Sciatic nerve (tissue), 2 donors: ENCODE results near the gene NRXN2. TPM values are rescaled to one million over a fixed set of nuclear protein-coding genes. Genes with fewer than 3 reads are reported as not detected.

ENCODE experiments used
- ATAC-seq: fragments of 200-7000 bp; cut with Tn5 transposase; one replicate; pipeline ENCODE4 v1.9.1; 2020; ENCODE audit warnings: mild to moderate bottlenecking, moderate library complexity
- DNase-seq: peaks from one replicate; pipeline ENCODE4 v3.0.0-alpha.2; 2020; ENCODE audit warnings: low spot score
- intact Hi-C: fragments of 100-400 bp; cut with DNase I; formaldehyde crosslinking; loops from one replicate; pipeline ENCODE4 v1.14.2; 2022
- total RNA-seq: library from RNA; stranded (reverse); fragmentation: NEBNext Ultra II Directional; extraction: Animal tissue kit (Norgen Biotek cat#: 25700); gene quantifications from one replicate; pipeline ENCODE4 v1.2.1, GENCODE V29; 2021
- donor health status: DM: no; HTN: no; CAD: no.
- donor health status: DM: no; HTN: no; CAD: no.

Gene NRXN2
- total RNA-seq, 1 donor from 2014 or later = 13.7 TPM

- no peak for ATAC-seq
- no peak for DNase-seq
- intact Hi-C loops = no loop called here
Observed at GRCh38 chr11:64624883-64625481, 98.0 kb downstream of the NRXN2 start.

DNA sequence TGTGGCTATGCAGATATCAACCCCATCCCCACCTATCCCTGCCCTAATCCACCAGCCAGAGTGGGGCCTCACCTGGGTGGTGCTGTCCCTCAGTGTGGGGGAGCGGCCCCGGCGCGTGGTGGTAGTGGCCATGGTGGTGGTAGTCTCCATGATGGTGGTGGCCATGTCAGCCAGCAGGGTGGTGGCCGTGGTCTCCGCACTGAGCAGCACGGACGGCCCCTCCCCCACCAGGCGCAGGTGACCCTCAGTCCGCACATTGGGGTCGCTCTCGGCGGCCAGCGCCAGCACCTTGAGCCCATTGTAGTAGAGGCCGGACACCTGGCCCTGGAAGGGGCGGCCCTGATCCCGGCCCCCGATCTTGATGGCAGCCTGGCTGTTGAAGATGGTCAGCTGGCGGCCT lies 100.3 kb downstream of the NRXN2 start:
- intact Hi-C loops = no loop called here
- no peak for ATAC-seq
- DNase-seq = no peak

DNA sequence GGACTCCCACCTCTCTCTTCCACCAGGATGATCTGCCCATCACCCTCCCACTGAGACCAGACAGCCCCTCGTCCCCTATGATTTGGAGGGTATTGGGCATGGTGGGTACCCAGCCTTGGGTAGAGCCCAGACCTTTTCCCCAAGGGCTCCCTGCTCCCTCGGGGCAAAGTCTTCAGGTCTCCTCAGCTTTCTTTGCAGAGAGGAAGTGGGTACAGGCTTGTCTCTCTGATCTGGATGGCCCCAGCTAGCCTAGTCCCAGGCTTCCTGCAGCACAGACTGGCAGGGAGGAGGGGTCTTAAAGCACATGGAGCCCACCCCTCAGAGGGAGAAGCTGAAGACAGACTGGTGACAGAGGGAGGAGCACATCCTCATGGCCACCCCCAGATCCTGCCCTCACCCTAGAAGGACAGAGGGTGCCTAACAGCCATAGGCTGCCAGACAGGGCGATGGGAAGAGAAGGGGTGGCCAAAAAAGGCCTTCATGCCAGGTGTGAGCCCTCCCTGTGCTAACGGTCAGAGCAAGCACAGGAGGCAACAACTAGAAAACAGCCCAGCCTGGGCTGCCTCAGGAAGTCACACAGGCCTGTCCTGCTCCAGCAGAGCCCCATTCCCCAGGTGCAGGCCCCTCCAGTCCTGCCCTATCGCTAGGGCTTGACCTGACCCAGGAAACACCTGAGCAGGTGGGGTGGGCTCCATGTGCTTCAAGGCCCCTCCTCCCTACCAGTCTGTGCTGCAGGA lies 101.5 kb downstream of the NRXN2 start:
- DNase-seq (no peak), ATAC-seq (no peak)
- intact Hi-C loops = no loop called here

GRCh38 chr11:64620381-64620971 lies 102.5 kb downstream of the NRXN2 start:
- ATAC-seq (peak; percentile 68), DNase-seq (no peak)
- intact Hi-C loops = no loop called here

- intact Hi-C loops = no loop called here
- ATAC-seq = peak; percentile 81
- peak; percentile 74 for DNase-seq
Observed at GRCh38 chr11:64619811-64620380, 103.1 kb downstream of the NRXN2 start.

DNA sequence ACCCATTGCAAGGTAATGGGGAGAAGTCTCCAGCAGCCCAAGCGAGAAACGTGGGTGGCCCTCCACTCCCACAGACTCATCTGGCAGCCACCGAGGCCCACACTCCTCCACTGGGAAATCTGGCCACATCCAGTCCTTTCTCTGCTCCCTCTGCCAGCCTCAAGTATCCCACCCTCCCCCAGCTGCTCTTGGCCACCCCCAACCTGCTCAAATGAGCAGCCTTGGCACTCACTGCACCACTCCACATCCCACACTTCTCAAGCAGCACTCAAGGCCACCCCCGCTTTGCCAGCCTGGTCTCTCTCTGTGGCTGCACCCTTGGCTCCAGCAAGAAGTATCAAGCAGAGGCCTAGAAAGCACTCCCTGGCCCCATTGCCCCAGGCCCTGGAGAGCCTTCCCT lies 103.8 kb downstream of the NRXN2 start:
- DNase-seq (no peak), ATAC-seq (no peak)
- intact Hi-C loops = no loop called here

DNA sequence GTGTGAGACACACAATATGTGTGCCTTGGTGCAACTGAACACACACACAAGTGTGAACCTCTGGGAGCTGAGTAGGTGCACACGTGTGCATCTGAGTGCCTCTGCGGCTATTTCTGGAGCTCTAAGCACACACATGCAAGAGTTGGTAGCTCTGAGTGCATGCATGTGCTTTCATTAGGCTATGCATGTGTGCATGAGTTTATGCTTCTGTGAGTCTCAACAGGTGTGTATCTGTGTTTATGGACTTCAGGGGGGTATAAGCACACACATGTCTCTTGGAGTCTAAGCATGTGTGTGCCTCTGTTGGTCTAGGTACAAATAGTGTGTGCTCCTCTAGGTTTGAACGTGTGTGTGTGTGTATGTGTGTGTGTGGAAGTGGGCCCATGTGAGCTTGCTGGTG lies 106.2 kb downstream of the NRXN2 start:
- intact Hi-C loops = no loop called here
- ATAC-seq = no peak
- no peak for DNase-seq

DNA sequence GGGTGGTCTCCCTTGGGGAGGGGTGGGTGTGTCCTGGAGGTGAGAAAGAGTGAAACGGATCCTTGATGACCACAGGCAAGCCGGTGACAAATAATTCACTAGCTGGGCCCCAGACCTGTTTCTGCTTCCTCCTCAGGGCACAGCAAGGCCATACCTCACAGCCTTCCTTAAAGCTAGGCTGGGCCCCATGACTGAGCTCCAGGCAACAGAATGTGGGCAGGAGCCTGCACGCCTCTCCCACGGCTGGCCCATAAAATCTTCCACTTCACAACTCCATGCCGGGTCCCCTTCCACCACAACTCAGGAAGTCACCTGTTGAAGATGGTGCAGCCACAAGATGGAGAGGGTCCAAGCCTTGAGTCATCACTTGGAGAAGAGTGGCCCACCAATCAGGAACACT lies 108.1 kb downstream of the NRXN2 start:
- intact Hi-C loops = no loop called here
- DNase-seq (no peak), ATAC-seq (no peak)

DNA sequence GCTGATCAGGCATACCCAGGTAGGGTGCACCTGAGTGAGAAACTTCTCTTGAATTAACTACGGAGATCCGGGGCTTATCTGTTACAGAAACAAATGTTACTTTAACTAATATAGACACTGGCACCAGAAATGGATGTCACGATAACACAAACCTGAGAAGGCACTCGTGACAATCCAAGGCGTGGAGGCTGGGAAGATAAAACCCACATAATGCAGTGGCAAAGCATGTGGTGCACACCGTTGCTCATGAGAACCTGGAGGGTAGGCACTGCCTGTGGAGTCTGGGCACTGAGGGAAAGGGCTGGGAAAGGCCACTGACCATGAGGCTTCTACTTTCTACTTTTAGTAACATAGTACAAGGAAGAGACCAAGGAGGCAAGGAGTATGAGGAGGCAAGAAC lies 109.3 kb downstream of the NRXN2 start:
- DNase-seq = no peak
- intact Hi-C loops = no loop called here
- no peak for ATAC-seq

GRCh38 chr11:64611869-64612646 lies 110.9 kb downstream of the NRXN2 start:
- intact Hi-C loops = no loop called here
- DNase-seq (no peak), ATAC-seq (no peak)

DNA sequence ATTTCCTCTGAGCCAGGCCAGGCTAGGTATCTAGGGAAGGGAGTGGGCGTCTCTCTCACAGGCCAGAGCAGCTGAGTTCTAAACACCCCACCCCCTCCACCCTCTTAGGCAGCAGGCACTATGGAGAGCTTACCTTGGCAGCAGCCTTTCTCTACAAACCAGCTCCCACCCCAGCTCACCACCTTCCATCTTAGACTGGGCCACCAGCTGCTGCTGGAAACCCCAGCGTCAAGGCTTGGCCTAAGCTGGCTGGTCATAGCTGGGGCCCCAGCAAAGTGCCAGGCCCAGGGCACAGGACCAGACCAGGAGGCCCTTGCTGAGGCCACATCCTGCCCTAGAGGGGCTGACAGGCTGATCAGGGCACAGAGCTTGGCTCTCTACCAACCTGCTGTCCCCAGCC lies 111.8 kb downstream of the NRXN2 start:
- no peak for ATAC-seq
- no peak for DNase-seq

DNA sequence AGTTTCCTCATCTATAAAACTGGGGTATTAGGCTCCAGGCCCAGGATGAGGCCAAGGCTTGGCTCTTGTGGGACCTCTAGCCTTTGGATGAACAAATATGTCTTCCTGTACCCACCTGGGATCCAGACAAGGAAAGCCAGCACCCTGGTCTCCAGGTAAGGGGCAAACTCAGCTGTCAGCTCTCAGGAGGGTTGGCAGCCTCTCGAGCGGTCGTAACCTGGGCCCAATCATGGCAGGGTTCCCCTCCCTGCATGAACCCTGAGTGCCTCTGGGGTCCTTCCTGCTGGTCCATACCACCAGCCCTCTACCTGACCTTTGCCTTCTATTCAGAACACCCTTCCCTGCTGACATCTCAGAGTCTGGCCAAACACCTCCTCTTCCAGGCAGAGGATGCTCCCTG lies 112.4 kb downstream of the NRXN2 start:
- ATAC-seq (no peak), DNase-seq (no peak)
- intact Hi-C loops = no loop called here

More for the DNA sequence above, 111.8 kb downstream of the NRXN2 start:
- intact Hi-C loops = no loop called here

DNA sequence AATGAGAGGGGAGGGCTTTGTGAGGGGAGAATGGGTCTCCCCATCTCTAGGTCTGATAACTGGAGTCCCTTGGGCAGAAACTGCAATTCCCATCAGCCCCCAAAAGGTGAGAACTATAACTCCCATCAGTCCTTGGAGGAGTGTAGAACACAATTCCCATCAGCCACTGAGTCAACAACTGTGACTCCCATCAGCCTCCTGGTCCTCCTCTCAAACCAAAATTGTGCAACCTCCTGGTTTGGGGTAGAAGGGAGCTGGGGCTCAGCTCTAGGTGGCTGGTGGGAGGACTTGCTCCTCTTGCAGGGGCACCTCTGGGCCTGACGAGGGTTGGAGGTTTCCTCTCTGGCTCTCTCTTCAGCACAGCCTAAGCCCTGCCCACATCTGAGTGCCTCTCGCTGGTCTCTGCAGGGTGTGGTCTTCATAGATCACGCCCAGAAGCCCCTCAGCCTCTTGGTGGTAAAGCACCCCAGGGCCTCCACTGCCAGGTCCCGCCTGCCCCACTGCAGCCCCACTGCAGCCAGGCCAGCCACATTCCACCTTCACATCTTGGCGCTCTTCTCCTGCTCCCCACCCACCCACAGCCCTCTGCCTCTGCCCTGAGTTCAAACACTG lies 113.5 kb downstream of the NRXN2 start:
- DNase-seq (no peak), ATAC-seq (peak; percentile 60)
- intact Hi-C loops = no loop called here

DNA sequence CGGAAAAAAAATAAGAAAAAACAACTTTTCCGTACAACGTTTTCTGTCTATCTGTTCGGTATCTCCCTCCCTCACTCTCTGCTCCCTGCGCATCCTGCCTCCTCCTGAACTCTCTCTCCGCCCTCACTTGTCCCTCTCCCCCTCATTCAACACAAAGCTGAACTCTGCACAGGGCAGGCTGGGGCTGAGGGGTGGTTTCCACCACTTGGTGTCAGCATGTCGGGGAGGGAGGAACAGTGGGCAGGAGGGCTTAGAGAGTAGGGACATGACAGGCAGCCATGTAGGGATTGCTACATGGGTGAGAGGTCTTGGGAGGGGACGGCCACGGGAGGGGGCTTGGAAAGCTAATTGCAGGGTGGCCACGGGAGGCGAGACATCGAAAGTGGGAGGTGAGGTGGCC lies 114.4 kb downstream of the NRXN2 start:
- ATAC-seq (peak; percentile 20), DNase-seq (no peak)
- intact Hi-C loops = no loop called here

DNA sequence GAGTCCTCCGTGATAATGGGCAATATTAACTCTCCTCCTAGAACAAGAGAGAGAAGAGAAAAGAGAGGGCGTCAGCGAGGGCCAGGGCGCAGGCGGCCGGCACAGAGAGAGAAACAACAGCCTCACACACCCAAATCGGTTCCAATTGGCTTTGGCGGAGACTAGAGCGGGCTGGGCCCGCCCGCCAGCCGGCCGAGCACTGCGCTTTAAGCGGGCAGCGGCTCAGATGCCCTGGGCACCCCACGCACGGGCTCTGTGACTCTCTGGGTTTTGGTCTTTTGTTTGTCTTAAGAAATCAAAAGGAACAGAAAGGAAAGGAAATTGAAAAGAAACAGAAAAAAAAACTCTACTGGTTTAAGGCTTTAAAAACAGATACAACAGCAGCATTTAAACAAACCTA lies 115.0 kb downstream of the NRXN2 start:
- intact Hi-C loops = no loop called here
- DNase-seq (no peak), ATAC-seq (peak; percentile 77)

DNA sequence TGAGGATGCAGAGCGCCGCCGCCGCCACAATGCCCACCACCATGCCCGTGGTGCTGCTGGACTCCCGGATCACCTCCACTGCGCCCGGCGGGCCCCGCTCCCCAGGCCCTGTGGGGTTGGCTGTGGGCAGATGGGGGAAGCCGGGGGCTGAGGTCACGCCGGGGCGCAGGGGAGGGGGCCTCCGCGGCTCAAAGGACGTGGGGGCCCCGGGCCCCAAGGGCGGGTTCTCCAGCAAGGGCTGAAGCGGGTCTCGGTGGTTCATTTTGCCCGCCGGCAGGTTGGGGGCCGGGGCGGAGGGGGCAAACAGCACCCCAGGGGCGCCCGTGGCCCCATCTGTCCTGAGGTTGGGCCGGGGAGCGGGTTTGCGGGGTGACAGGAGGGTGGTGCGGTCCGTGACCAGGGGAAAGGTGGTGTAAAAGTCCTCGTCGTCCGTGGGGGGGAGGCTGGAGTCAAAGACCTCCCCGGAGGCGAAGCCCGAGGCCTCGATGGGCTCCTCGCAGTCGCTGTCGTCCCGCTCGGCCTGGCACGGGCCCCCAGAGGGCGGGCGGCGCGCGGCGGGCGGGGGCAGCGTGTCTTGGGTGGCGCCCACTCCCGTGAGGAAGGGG lies 115.5 kb downstream of the NRXN2 start:
- no peak for ATAC-seq
- intact Hi-C loops = no loop called here
- DNase-seq = no peak

DNA sequence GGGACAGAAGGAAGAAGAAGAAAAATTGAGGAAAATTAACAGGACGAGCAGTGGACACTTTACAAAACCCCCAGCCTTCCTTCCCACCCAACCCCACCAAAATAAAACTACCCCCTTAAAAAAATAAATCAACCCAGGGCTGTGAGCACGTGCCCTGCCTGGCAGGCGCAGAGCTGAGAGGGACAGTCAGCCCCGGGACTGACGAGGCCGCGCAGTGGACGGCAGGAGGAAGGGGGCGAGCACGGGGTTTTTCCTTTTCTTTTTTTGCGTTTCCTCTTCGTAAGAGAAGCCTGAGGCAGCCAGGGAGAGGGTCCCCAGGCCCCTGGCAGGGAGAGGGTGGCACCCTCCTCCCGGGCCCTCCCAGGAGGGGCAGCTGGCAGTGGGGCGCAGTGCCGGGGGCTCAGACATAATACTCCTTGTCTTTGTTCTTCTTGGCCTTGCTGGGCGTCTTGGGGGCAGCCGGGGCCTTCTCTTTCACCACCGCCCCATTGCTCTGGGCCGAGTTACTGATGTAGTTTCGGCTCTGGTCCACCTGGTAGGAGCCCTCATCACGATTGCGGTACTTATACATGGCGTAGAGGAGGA lies 116.1 kb downstream of the NRXN2 start:
- DNase-seq = no peak
- ATAC-seq = no peak
- intact Hi-C loops = no loop called here
